ENCODE measurements around the gene CHSY1.
A peak's percentile ranks its signal among the peaks of the same experiment; 100 is the strongest.

CHSY1 gene

GRCh38 chr15:101244889-101245668 is 6.8 kb downstream of the CHSY1 start:
- H3K4me1 Mint-ChIP-seq, result peaks cover 53% of the 10 kb centered on the region
- ATAC-seq (ENCODE audit: low read depth), result no peak
- H3K4me3 Mint-ChIP-seq, result no peak overlapping the region
- H3K36me3 Mint-ChIP-seq, result no peaks in the 10 kb centered on the region
- H3K27ac Mint-ChIP-seq, result no peak overlapping the region
- no peaks in the 10 kb centered on the region for H3K9me3 Mint-ChIP-seq
- no peak for DNase-seq (ENCODE audit: low spot score in 2 of 2)
- no peaks in the 10 kb centered on the region for H3K27me3 Mint-ChIP-seq

- no peak for DNase-seq (ENCODE audit: low spot score in 2 of 2)
- Mint-ChIP-seq H3K4me3 (no peak overlapping the region), H3K36me3 (no peaks in the 10 kb centered on the region), H3K27me3 (no peaks in the 10 kb centered on the region), H3K9me3 (no peaks in the 10 kb centered on the region), H3K4me1 (peaks cover 59% of the 10 kb centered on the region), H3K27ac (no peak overlapping the region)
- ATAC-seq (ENCODE audit: low read depth), result no peak
These were observed 7.6 kb downstream of the CHSY1 start for GRCh38 chr15:101244036-101244781.

GRCh38 chr15:101243420-101243819 is 8.4 kb downstream of the CHSY1 start:
- peaks cover 61% of the 10 kb centered on the region for H3K4me1 Mint-ChIP-seq
- DNase-seq (ENCODE audit: low spot score in 2 of 2) (no peak), ATAC-seq (ENCODE audit: low read depth) (no peak)
- H3K27ac Mint-ChIP-seq, result no peak overlapping the region
- H3K4me3 Mint-ChIP-seq, result peak overlapping the region; percentile 33
- no peaks in the 10 kb centered on the region for H3K36me3 Mint-ChIP-seq
- H3K9me3 Mint-ChIP-seq, result no peaks in the 10 kb centered on the region
- H3K27me3 Mint-ChIP-seq, result no peaks in the 10 kb centered on the region

- DNase-seq (ENCODE audit: low spot score in 2 of 2) (no peak), ATAC-seq (ENCODE audit: low read depth) (no peak)
- H3K9me3 Mint-ChIP-seq, result no peaks in the 10 kb centered on the region
- peak overlapping the region; percentile 62 for H3K4me3 Mint-ChIP-seq
- no peaks in the 10 kb centered on the region for H3K27me3 Mint-ChIP-seq
- no peaks in the 10 kb centered on the region for H3K36me3 Mint-ChIP-seq
- peaks cover 61% of the 10 kb centered on the region for H3K4me1 Mint-ChIP-seq
- H3K27ac Mint-ChIP-seq, result peak overlapping the region; percentile 70
These were observed 8.9 kb downstream of the CHSY1 start for GRCh38 chr15:101242999-101243336.

DNA sequence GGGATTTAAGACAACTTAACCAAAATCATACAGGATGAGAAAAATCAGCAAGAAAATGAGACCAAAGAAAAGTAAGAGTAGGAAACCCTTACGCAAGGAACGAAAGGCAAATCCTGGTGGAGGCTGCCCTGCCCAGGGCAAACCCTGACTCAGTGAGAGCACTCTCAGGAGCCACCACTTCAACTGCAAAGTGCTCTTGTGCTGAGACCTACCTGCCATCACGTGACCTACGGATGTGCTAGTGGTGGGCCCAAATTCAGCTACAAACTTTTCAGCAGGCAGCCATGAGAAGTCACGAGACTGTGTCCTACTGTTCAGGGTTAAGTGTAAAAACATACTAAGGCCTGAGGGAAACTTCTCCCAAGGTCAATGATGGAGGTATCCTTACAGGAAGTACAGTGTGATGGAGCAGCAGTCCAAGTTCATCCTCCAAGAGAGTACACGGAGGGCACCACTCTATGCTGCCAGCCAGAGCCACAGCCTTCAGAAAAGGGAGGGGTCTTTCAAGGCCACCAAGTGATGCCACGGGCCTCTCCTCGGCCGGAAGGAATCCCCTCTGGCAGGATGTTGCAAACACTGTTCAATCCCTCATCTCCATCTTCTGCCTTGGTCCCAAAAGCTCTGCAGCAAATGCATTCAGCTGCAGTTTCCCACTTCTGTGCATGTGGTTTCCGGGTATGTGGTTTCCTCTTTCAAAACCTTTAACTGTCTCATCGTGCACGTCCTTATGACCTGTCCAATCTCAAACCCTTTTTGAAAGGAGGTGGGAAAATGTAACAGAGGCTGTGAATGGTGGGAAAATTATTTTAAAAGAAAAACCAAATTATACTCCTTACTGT is 9.5 kb downstream of the CHSY1 start:
- Mint-ChIP-seq H3K36me3 (no peaks in the 10 kb centered on the region), H3K4me3 (peak overlapping the region; percentile 62), H3K27ac (peak overlapping the region; percentile 70), H3K4me1 (peaks cover 58% of the 10 kb centered on the region), H3K9me3 (no peaks in the 10 kb centered on the region), H3K27me3 (no peaks in the 10 kb centered on the region)
- ATAC-seq (ENCODE audit: low read depth), result peak; percentile 93
- DNase-seq (ENCODE audit: low spot score in 2 of 2), result peak in 1 of 2 donors; percentile 55

DNA sequence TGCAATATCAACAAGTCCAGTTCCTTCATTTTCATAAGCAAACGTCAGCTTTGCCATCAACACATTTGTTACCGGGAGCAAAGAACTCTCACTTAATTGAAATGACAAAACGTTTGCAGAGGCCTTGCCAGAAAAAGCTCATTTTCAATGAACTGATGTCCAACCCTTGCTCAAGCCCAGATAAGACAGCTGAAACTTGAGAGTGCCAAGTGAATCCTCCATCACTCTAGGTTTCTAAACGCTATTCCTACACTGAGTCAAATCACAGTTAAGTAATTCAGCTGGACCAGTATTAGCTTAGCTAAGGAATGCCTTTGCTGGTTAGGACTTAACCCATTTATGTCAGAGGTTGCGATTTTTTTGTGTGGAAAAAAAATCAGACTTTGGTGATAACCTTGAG is 11.5 kb downstream of the CHSY1 start:
- DNase-seq (ENCODE audit: low spot score in 2 of 2) (no peak), ATAC-seq (ENCODE audit: low read depth) (no peak)
- H3K27ac Mint-ChIP-seq, result no peak overlapping the region
- no peaks in the 10 kb centered on the region for H3K27me3 Mint-ChIP-seq
- H3K4me1 Mint-ChIP-seq, result peaks cover 44% of the 10 kb centered on the region
- no peak overlapping the region for H3K4me3 Mint-ChIP-seq
- H3K36me3 Mint-ChIP-seq, result no peaks in the 10 kb centered on the region
- H3K9me3 Mint-ChIP-seq, result no peaks in the 10 kb centered on the region

DNA sequence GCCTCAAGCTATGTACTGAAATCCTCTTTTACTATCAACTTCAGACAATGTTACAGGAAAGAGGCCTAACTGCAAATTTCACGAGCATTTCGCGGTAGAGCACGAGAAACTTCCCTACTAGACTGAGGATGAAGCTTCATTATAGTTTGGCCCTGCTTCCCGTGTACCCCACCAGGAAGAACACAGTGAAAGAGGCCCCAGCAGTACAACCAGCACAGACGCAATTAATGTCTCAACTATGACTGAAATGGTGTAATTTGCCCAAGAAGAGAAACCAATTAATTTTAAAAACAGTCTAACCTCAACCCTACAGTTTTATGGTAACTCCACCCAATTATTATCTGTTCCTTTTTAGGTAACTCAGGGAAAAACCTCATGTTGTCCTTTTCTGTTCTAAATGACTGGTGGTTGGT is 12.1 kb downstream of the CHSY1 start:
- no peaks in the 10 kb centered on the region for H3K27me3 Mint-ChIP-seq
- no peak overlapping the region for H3K4me3 Mint-ChIP-seq
- peaks cover 39% of the 10 kb centered on the region for H3K4me1 Mint-ChIP-seq
- no peaks in the 10 kb centered on the region for H3K9me3 Mint-ChIP-seq
- peak overlapping the region; percentile 65 for H3K27ac Mint-ChIP-seq
- peaks cover 4% of the 10 kb centered on the region for H3K36me3 Mint-ChIP-seq
- DNase-seq (ENCODE audit: low spot score in 2 of 2) (no peak), ATAC-seq (ENCODE audit: low read depth) (no peak)

GRCh38 chr15:101237251-101237650 is 14.6 kb downstream of the CHSY1 start:
- Mint-ChIP-seq H3K9me3 (no peaks in the 10 kb centered on the region), H3K4me3 (no peak overlapping the region), H3K4me1 (peaks cover 21% of the 10 kb centered on the region), H3K27ac (no peak overlapping the region), H3K36me3 (peaks cover 14% of the 10 kb centered on the region), H3K27me3 (no peaks in the 10 kb centered on the region)
- ATAC-seq (ENCODE audit: low read depth), result no peak
- no peak for DNase-seq (ENCODE audit: low spot score in 2 of 2)

- ATAC-seq (ENCODE audit: low read depth) (no peak), DNase-seq (ENCODE audit: low spot score in 2 of 2) (no peak)
- Mint-ChIP-seq H3K27me3 (no peaks in the 10 kb centered on the region), H3K4me3 (no peak overlapping the region), H3K9me3 (no peaks in the 10 kb centered on the region), H3K36me3 (peaks cover 28% of the 10 kb centered on the region), H3K4me1 (peaks cover 8% of the 10 kb centered on the region), H3K27ac (no peak overlapping the region)
These were observed 18.1 kb downstream of the CHSY1 start for GRCh38 chr15:101233651-101234280.

- Mint-ChIP-seq H3K27me3 (no peaks in the 10 kb centered on the region), H3K9me3 (peaks cover 6% of the 10 kb centered on the region), H3K36me3 (peaks cover 38% of the 10 kb centered on the region), H3K4me3 (no peak overlapping the region), H3K4me1 (peaks cover 8% of the 10 kb centered on the region), H3K27ac (no peak overlapping the region)
- DNase-seq (ENCODE audit: low spot score in 2 of 2), result no peak
- no peak for ATAC-seq (ENCODE audit: low read depth)
These were observed 19.2 kb downstream of the CHSY1 start for GRCh38 chr15:101232677-101233076.

- no peak overlapping the region for H3K4me3 Mint-ChIP-seq
- ATAC-seq (ENCODE audit: low read depth) (no peak), DNase-seq (ENCODE audit: low spot score in 2 of 2) (no peak)
- no peak overlapping the region for H3K27ac Mint-ChIP-seq
- H3K4me1 Mint-ChIP-seq, result peaks cover 10% of the 10 kb centered on the region
- H3K27me3 Mint-ChIP-seq, result no peaks in the 10 kb centered on the region
- peaks cover 6% of the 10 kb centered on the region for H3K9me3 Mint-ChIP-seq
- peaks cover 39% of the 10 kb centered on the region for H3K36me3 Mint-ChIP-seq
These were observed 23.5 kb downstream of the CHSY1 start for GRCh38 chr15:101228313-101228712.

- ATAC-seq (ENCODE audit: low read depth), result no peak
- H3K4me1 Mint-ChIP-seq, result peaks cover 13% of the 10 kb centered on the region
- H3K4me3 Mint-ChIP-seq, result no peak overlapping the region
- no peaks in the 10 kb centered on the region for H3K27me3 Mint-ChIP-seq
- peaks cover 29% of the 10 kb centered on the region for H3K36me3 Mint-ChIP-seq
- no peak for DNase-seq (ENCODE audit: low spot score in 2 of 2)
- peaks cover 6% of the 10 kb centered on the region for H3K9me3 Mint-ChIP-seq
- no peak overlapping the region for H3K27ac Mint-ChIP-seq
These were observed 26.2 kb downstream of the CHSY1 start for GRCh38 chr15:101225658-101226057.

DNA sequence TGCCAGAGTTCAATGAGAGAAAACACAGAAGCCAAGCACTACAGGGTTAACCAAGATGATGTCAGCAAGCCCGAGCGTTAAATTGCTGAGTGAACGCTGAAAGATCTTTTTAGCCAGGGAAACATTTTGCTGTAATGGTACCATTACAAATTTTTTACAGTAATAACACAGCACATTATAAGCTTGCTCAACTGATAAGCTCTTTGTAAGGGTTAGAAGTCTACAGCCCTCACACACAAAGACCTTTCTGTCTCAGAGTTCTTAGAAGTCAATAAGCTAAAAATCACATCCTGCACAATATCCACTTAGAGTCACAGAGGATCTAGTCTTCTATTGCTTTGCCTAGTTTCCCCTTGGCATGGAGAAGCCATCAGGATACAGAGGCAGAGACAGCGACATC is 29.9 kb downstream of the CHSY1 start:
- Mint-ChIP-seq H3K27me3 (no peaks in the 10 kb centered on the region), H3K9me3 (no peaks in the 10 kb centered on the region), H3K4me1 (peaks cover 24% of the 10 kb centered on the region), H3K4me3 (no peak overlapping the region), H3K27ac (no peak overlapping the region), H3K36me3 (peaks cover 20% of the 10 kb centered on the region)
- DNase-seq (ENCODE audit: low spot score in 2 of 2) (no peak), ATAC-seq (ENCODE audit: low read depth) (no peak)

GRCh38 chr15:101220060-101220459 is 31.8 kb downstream of the CHSY1 start:
- DNase-seq (ENCODE audit: low spot score in 2 of 2), result no peak
- Mint-ChIP-seq H3K9me3 (no peaks in the 10 kb centered on the region), H3K4me1 (peaks cover 26% of the 10 kb centered on the region), H3K27me3 (no peaks in the 10 kb centered on the region), H3K27ac (peak overlapping the region; percentile 1), H3K36me3 (peaks cover 15% of the 10 kb centered on the region), H3K4me3 (no peak overlapping the region)
- ATAC-seq (ENCODE audit: low read depth), result no peak

Measured in memory B cell (primary cell).